Activated CD8-positive, alpha-beta memory T cell treated with anti-CD3 and anti-CD28 coated beads for 36 hours (primary cell): Measurements from ENCODE around the gene AQP6. TPM values are rescaled to one million over a fixed set of nuclear protein-coding genes. Genes with fewer than 3 reads are reported as not detected.

Experiments
- total RNA-seq, 2 experiments: library from RNA; stranded (reverse); gene quantifications; one replicate each; pipeline ENCODE4 v1.2.3, GENCODE V29; 2021

AQP6 gene
- total RNA-seq, 2 experiments from 2014 or later: not detected

Other genes starting within 250 kb of the AQP6 start
- gene TMBIM6, start 231.4 kb upstream of the AQP6 start, total RNA-seq: 100 to 1,000 TPM; 461 to 468 TPM
- gene NCKAP5L, start 144.5 kb upstream of the AQP6 start, total RNA-seq: 1 to 10 TPM; 5.3 to 5.4 TPM
- gene BCDIN3D, start 129.8 kb upstream of the AQP6 start, total RNA-seq: 1 to 10 TPM; 5.7 to 6.0 TPM
- gene FAIM2, start 69.0 kb upstream of the AQP6 start, total RNA-seq: 1 to 10 TPM in 1 of 2 experiments, under 1 TPM in 1; 0.23 to 1.0 TPM
- gene AQP2, start 22.2 kb upstream of the AQP6 start, total RNA-seq: not detected
- not detected for gene AQP5, start 11.1 kb upstream of the AQP6 start, total RNA-seq
- gene RACGAP1, start 52.5 kb downstream of the AQP6 start, total RNA-seq: 10 to 100 TPM; 83.8 to 89.6 TPM
- 10 to 100 TPM; 11.1 to 13.3 TPM for gene ASIC1, start 84.6 kb downstream of the AQP6 start, total RNA-seq
- gene SMARCD1, start 112.4 kb downstream of the AQP6 start, total RNA-seq: 10 to 100 TPM; 75.1 to 76.6 TPM
- gene GPD1, start 131.1 kb downstream of the AQP6 start, total RNA-seq: under 1 TPM; 0.40 to 0.44 TPM
- gene COX14, start 139.3 kb downstream of the AQP6 start, total RNA-seq: 10 to 100 TPM; 59.2 to 65.5 TPM
- gene CERS5, start 194.4 kb downstream of the AQP6 start, total RNA-seq: 10 to 100 TPM; 52.8 to 56.1 TPM